Fibroblast of pulmonary artery (primary cell): ENCODE results near the gene EPHA2.
A peak's percentile ranks its signal among the peaks of the same experiment; 100 is the strongest.

ENCODE experiments used
- DNase-seq: peaks from one replicate; pipeline ENCODE4 v3.0.0-alpha.2; 2010; ENCODE audit warnings: low read depth
- H3K4me3 ChIP-seq: replicated peaks from 2 replicates; pipeline ENCODE4 v1.5.1; 2011; ENCODE audit warnings: low read depth, mild to moderate bottlenecking, control low read depth, low read length, moderate library complexity
- TF ChIP-seq, protein P1 (sequence below): IDR thresholded peaks from 2 replicates; pipeline ENCODE4 v1.5.1; 2011; ENCODE audit warnings: mild to moderate bottlenecking, control low read depth, low read length, inconsistent platforms; ENCODE audit errors: missing control alignments

Gene EPHA2

DNA sequence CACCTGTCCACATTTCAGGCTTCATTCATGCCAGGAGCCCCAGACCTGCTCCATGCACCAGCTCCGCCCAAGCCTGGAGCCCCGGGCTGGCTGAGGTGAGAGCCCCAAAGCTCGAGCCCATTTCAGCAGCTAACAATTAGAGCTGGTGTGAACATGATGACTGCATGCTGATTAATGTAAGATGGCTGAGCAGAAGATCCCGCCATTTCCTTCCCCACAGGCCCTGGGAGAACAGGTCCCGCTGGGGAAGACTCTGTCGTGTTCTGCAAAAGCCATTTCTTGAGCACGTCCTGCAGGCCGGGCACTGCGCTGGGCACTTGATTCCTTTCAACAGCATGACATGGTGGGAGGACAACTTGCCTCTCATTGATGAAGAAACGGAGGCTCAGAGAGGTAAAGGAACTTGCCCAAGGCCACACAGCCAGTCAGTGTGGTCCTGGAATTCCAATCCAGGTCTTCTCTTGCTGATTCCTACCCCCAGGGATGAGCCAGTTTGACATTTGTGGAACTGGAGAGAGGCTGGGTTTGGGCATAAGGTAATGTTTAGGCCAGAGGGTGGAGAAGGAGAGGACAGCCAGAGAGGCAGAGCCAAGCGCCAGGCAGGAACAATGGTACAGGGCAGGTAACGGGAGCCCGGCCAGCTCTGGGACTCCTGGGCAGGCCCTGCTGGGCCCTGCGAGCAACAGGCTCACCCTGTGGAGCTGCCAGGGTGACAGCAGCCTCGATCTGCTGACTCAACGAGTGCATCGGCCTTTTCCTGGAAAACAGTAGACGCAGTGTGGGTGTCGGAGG, 28.1 kb upstream of the EPHA2 start:
- no peak for DNase-seq
- H3K4me3 ChIP-seq: no peak overlapping the region
- TF ChIP-seq, protein P1, sequence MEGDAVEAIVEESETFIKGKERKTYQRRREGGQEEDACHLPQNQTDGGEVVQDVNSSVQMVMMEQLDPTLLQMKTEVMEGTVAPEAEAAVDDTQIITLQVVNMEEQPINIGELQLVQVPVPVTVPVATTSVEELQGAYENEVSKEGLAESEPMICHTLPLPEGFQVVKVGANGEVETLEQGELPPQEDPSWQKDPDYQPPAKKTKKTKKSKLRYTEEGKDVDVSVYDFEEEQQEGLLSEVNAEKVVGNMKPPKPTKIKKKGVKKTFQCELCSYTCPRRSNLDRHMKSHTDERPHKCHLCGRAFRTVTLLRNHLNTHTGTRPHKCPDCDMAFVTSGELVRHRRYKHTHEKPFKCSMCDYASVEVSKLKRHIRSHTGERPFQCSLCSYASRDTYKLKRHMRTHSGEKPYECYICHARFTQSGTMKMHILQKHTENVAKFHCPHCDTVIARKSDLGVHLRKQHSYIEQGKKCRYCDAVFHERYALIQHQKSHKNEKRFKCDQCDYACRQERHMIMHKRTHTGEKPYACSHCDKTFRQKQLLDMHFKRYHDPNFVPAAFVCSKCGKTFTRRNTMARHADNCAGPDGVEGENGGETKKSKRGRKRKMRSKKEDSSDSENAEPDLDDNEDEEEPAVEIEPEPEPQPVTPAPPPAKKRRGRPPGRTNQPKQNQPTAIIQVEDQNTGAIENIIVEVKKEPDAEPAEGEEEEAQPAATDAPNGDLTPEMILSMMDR: no peak

DNA sequence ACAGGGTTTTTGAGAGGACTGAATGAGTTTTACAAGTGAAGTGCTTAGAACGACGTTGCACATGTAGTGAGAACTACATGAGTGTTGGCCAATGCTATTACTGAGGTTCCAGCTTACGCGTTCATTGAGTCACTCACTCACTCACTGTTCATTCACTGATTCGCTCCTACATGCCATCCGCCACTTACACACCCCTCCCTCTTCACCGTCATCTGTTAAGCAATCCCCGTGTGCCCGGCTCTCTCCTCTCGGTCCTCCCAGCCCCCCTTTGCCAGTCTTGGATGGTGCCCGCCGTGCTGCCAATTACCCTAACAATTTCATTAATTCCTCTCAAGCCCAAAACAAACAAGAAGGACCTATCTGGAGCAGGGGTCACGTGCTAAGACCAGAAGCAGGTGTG, 27.3 kb upstream of the EPHA2 start:
- TF ChIP-seq, protein P1: no peak
- DNase-seq: peak; percentile 61
- H3K4me3 ChIP-seq: no peak overlapping the region

DNA sequence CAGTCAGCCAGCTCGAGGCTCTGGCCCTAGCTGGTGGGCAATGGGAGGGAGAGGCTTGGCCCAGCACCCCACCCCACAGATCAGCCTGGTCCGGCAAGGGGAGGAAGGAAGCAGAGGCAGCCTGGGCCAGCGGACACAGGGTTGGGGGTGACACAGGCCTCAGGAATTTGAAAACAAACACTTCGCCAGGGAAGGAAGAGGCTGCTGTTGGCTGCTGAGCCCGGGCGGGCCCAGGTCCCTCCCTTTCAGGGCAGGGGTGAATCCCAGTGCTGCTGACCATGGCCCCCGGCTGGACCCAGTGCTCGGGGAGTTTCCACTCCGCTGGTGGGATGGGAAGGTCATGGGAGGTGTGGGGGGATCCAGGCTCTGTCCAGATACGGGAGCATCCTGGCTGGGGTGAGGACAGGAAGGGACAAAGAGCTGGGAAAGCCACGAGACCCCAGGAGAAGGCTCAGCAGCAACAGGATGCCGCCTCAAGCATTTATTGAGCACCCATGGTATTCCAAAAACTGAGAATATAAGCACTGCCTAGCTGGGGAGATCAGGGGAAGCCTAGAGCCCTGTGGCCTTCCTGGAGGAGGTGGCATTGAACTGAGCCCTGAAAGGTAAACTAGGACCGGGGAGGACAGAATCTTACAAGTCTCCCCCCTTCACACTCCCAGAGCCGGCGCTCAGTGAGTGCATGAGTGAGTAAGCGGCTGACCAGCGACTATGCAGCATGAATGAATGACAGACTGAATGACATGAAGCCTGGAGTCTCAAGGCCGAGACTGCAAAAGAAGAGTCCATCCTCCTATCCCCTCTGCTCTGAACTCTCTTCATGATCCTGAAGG, 26.2 kb upstream of the EPHA2 start:
- TF ChIP-seq, protein P1: no peak
- DNase-seq: peak; percentile 91
- H3K4me3 ChIP-seq: no peak overlapping the region

GRCh38 chr1:16180291-16180824, 24.5 kb upstream of the EPHA2 start:
- TF ChIP-seq, protein P1: no peak
- no peak overlapping the region for H3K4me3 ChIP-seq
- no peak for DNase-seq

- TF ChIP-seq, protein P1: no peak
- no peak overlapping the region for H3K4me3 ChIP-seq
- no peak for DNase-seq
These were observed 23.0 kb upstream of the EPHA2 start for GRCh38 chr1:16178596-16179497.

DNA sequence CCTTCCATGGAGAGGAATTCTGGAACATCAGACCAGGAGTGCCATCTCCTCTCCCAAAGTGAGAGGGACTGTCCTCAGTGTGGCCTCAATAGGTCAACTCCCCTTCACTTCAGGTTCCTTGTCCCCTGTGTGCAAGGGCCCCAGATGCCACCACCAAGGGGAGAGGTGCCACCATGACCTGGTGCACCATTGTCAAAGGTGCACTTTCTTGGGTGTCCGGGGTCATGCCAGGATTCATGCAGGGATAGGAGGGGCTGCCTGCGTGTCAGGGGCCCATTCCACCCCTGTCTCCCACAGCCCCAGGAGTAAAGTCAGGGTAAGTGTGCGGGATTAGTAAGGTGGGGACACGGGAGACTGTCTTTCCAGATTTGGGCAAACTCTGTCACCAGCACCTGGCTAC, 21.4 kb upstream of the EPHA2 start:
- TF ChIP-seq, protein P1: no peak
- no peak for DNase-seq
- H3K4me3 ChIP-seq: no peak overlapping the region
